ENCODE results near the gene PHYHD1.

The PHYHD1 gene

GRCh38 chr9:128987805-128988204, 67.0 kb downstream of the PHYHD1 start:
- no peak for DNase-seq

All from activated T-cell treated with anti-CD3 and anti-CD28 coated beads for 4 hours (primary cell).